PC-3 (cell line): ENCODE data around the gene NMNAT2. TPM values are rescaled to one million over a fixed set of nuclear protein-coding genes. Genes with fewer than 3 reads are reported as not detected.

ENCODE experiments used
- ATAC-seq: fragments of 200-7000 bp; cut with Tn5 transposase; 2 replicates; pipeline ENCODE4 v1.9.1; 2020; ENCODE audit warnings: mild to moderate bottlenecking, moderate library complexity
- BruUV-seq: library from RNA; stranded (reverse); fragments of 400-500 nt; replicated peaks from 2 replicates; lab custom pipeline; 2021; lab: Mats Ljungman, UMichigan
- CTCF ChIA-PET: fragments of 300-600 bp; sonication (Branson Sonifier 250); formaldehyde crosslinking; loops from one replicate; lab custom pipeline; 2022; ENCODE audit warnings: antibody characterized with exemption; lab: Charles Lee
- POLR2A ChIA-PET: fragments of 300-600 bp; sonication (Branson Sonifier 250); formaldehyde crosslinking; loops from one replicate; lab custom pipeline; 2022; ENCODE audit warnings: antibody characterized with exemption; ENCODE audit not compliant: unreplicated experiment; lab: Charles Lee
- DNase-seq: peaks from one replicate; pipeline ENCODE4 v3.0.0-alpha.2; 2015
- H2AFZ ChIP-seq: fragments of 300-600 bp; sonication (generic); 2 replicates; pipeline ENCODE4 v1.6.0; 2016; ENCODE audit warnings: antibody characterized with exemption, low read length
- H3F3A ChIP-seq: fragments of 300-600 bp; sonication (generic); one replicate; pipeline ENCODE4 v1.6.0; 2017; ENCODE audit warnings: antibody characterized with exemption, low read length, control low read depth, mild to moderate bottlenecking; ENCODE audit not compliant: unreplicated experiment
- H3K27ac ChIP-seq: fragments of 300-600 bp; sonication (generic); 2 replicates; pipeline ENCODE4 v1.5.1; 2016; ENCODE audit warnings: mild to moderate bottlenecking, low read length
- H3K27me3 ChIP-seq: fragments of 300-600 bp; sonication (generic); 2 replicates; pipeline ENCODE4 v1.6.1; 2016; ENCODE audit warnings: low read length, mixed read lengths
- H3K36me3 ChIP-seq: fragments of 300-600 bp; sonication (generic); 2 replicates; pipeline ENCODE4 v1.6.1; 2016; ENCODE audit warnings: low read depth, mixed run types, low read length, mixed read lengths
- H3K4me1 ChIP-seq: fragments of 300-600 bp; sonication (generic); 2 replicates; pipeline ENCODE4 v1.5.1; 2016; ENCODE audit warnings: low read length; ENCODE audit not compliant: insufficient read depth
- H3K4me2 ChIP-seq: fragments of 300-600 bp; sonication (generic); 2 replicates; pipeline ENCODE4 v1.6.0; 2016; ENCODE audit warnings: low read length
- H3K4me3 ChIP-seq: fragments of 300-600 bp; sonication (generic); 2 replicates; pipeline ENCODE4 v1.5.1; 2016; ENCODE audit warnings: mild to moderate bottlenecking, low read length, mixed read lengths
- H3K79me2 ChIP-seq: fragments of 300-600 bp; sonication (generic); 2 replicates; pipeline ENCODE4 v1.6.1; 2017; ENCODE audit warnings: low read length, mixed read lengths
- H3K9ac ChIP-seq: fragments of 300-600 bp; sonication (generic); 2 replicates; pipeline ENCODE4 v1.6.0; 2016; ENCODE audit warnings: mild to moderate bottlenecking, low read length
- H3K9me2 ChIP-seq: fragments of 300-600 bp; sonication (generic); replicated peaks from 2 replicates; pipeline ENCODE4 v1.6.1; 2016; ENCODE audit warnings: mixed run types, low read length, mixed read lengths
- H3K9me3 ChIP-seq: fragments of 300-600 bp; sonication (generic); 2 replicates; pipeline ENCODE4 v1.6.1; 2016; ENCODE audit warnings: low read length, mixed read lengths
- H4K20me1 ChIP-seq: fragments of 300-600 bp; sonication (generic); 2 replicates; pipeline ENCODE4 v1.6.1; 2016; ENCODE audit warnings: low read length, mixed read lengths
- EZH2 ChIP-seq: fragments of 300-600 bp; sonication (generic); IDR thresholded peaks from one replicate; pipeline ENCODE4 v1.6.1; 2017; ENCODE audit warnings: antibody characterized with exemption, mild to moderate bottlenecking, low read length; ENCODE audit not compliant: unreplicated experiment
- EZH2phosphoT487 ChIP-seq: fragments of 300-600 bp; sonication (generic); IDR thresholded peaks from 2 replicates; pipeline ENCODE4 v1.6.1; 2018; ENCODE audit warnings: mild to moderate bottlenecking, antibody characterized with exemption, low read length, borderline replicate concordance
- intact Hi-C: fragments of 100-400 bp; cut with micrococcal nuclease; formaldehyde crosslinking; loops from 2 replicates; pipeline ENCODE4 v1.9.0; 2023
- total RNA-seq: library from RNA; depleted of rRNA; stranded (reverse); fragments of >200 nt; gene quantifications from 2 replicates; pipeline ENCODE4 v1.2.3, GENCODE V29; 2014
- TF ChIP-seq, protein P1 (sequence below): fragments of 300-600 bp; sonication (generic); conservative IDR thresholded peaks from 2 replicates; pipeline ENCODE4 v1.5.1; 2017; ENCODE audit warnings: antibody characterized with exemption, low read depth, mild to moderate bottlenecking, low read length

The NMNAT2 gene
- total RNA-seq, 1 experiment from 2014 or later: 6.0 TPM

GRCh38 chr1:183212870-183213269 lies 205.3 kb downstream of the NMNAT2 start:
- no TSS peak for BruUV-seq
- Histone ChIP-seq H3K9ac (no peak overlapping the region), H3K9me2 (no peaks in the 10 kb centered on the region), H3K4me3 (no peak overlapping the region), H3K4me2 (no peak overlapping the region), H4K20me1 (no peaks in the 10 kb centered on the region), H3K4me1 (peaks cover 24% of the 10 kb centered on the region), H3K27me3 (no peaks in the 10 kb centered on the region), H3F3A (no peaks in the 10 kb centered on the region), H3K36me3 (peaks cover 39% of the 10 kb centered on the region), H3K9me3 (no peaks in the 10 kb centered on the region), H2AFZ (no peak overlapping the region), H3K27ac (no peak overlapping the region), H3K79me2 (peaks cover 18% of the 10 kb centered on the region)
- TF ChIP-seq EZH2phosphoT487: no peak
- TF ChIP-seq EZH2: no peak
- TF ChIP-seq, protein P1, sequence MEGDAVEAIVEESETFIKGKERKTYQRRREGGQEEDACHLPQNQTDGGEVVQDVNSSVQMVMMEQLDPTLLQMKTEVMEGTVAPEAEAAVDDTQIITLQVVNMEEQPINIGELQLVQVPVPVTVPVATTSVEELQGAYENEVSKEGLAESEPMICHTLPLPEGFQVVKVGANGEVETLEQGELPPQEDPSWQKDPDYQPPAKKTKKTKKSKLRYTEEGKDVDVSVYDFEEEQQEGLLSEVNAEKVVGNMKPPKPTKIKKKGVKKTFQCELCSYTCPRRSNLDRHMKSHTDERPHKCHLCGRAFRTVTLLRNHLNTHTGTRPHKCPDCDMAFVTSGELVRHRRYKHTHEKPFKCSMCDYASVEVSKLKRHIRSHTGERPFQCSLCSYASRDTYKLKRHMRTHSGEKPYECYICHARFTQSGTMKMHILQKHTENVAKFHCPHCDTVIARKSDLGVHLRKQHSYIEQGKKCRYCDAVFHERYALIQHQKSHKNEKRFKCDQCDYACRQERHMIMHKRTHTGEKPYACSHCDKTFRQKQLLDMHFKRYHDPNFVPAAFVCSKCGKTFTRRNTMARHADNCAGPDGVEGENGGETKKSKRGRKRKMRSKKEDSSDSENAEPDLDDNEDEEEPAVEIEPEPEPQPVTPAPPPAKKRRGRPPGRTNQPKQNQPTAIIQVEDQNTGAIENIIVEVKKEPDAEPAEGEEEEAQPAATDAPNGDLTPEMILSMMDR: no peak
- ATAC-seq (no peak), DNase-seq (no peak)
- CTCF ChIA-PET: no interaction called here
- intact Hi-C loops: no loop called here
- POLR2A ChIA-PET: no interaction called here

- Histone ChIP-seq H2AFZ (no peak overlapping the region), H3K4me3 (no peak overlapping the region), H3K79me2 (peaks cover 30% of the 10 kb centered on the region), H3K9ac (no peak overlapping the region), H3K4me1 (peaks cover 24% of the 10 kb centered on the region), H3K9me2 (no peaks in the 10 kb centered on the region), H3K4me2 (no peak overlapping the region), H3K36me3 (peaks cover 23% of the 10 kb centered on the region), H3K27ac (no peak overlapping the region), H3K27me3 (no peaks in the 10 kb centered on the region), H4K20me1 (no peaks in the 10 kb centered on the region), H3F3A (no peaks in the 10 kb centered on the region), H3K9me3 (no peaks in the 10 kb centered on the region)
- DNase-seq (no peak), ATAC-seq (no peak)
- TF ChIP-seq, protein P1: no peak
- TF ChIP-seq EZH2phosphoT487 (no peak), EZH2 (no peak)
- intact Hi-C loops: no loop called here
- no TSS peak for BruUV-seq
- ChIA-PET CTCF (no interaction called here), POLR2A (no interaction called here)
Measured at GRCh38 chr1:183210681-183211080, 207.5 kb downstream of the NMNAT2 start.

GRCh38 chr1:183209533-183210158 lies 208.5 kb downstream of the NMNAT2 start:
- Histone ChIP-seq H4K20me1 (no peaks in the 10 kb centered on the region), H3K9me3 (no peaks in the 10 kb centered on the region), H3K36me3 (peaks cover 15% of the 10 kb centered on the region), H3K4me2 (peak overlapping the region; percentile 42), H3K9me2 (no peaks in the 10 kb centered on the region), H3K9ac (no peak overlapping the region), H3K27ac (peak overlapping the region; percentile 55), H3K4me3 (no peak overlapping the region), H3F3A (no peaks in the 10 kb centered on the region), H2AFZ (no peak overlapping the region), H3K4me1 (peaks cover 24% of the 10 kb centered on the region), H3K27me3 (no peaks in the 10 kb centered on the region), H3K79me2 (peaks cover 36% of the 10 kb centered on the region)
- TF ChIP-seq, protein P1: no peak
- TF ChIP-seq EZH2 (no peak), EZH2phosphoT487 (no peak)
- CTCF ChIA-PET: interaction anchor here (1.1 to 1.4 kb wide), 2 partner anchors 25 to 247 kb away, joined by 3 to 4 read pairs; no protein-coding TSS in a partner anchor
- no TSS peak for BruUV-seq
- DNase-seq: peak; percentile 88
- POLR2A ChIA-PET: interaction anchor here (0.5 to 0.7 kb wide), 3 partner anchors 35 to 112 kb away, joined by 3 to 8 read pairs (median 5); no protein-coding TSS in a partner anchor
- intact Hi-C loops: loop anchor here (1.0 kb wide), 1 partner anchor 23 kb away; the partner anchor contains the start of gene LAMC2
- peak; percentile 87 for ATAC-seq
